Osteocyte (in vitro differentiated cells): Measurements from ENCODE around the gene C22orf23. TPM values are rescaled to one million over a fixed set of nuclear protein-coding genes. Genes with fewer than 3 reads are reported as not detected.
A peak's percentile ranks its signal among the peaks of the same experiment; 100 is the strongest.

Source experiments
- DNase-seq: peaks from one replicate; pipeline ENCODE4 v3.0.0; 2021; ENCODE audit warnings: mixed read lengths; ENCODE audit not compliant: unreplicated experiment; ENCODE audit errors: extremely low spot score
- H3K27ac Mint-ChIP-seq: one replicate; pipeline ENCODE4 v1.8.0; 2021; ENCODE audit warnings: mild to moderate bottlenecking, mixed read lengths; ENCODE audit not compliant: unreplicated experiment
- H3K27me3 Mint-ChIP-seq: one replicate; pipeline ENCODE4 v1.8.0; 2021; ENCODE audit warnings: mixed read lengths; ENCODE audit not compliant: unreplicated experiment
- H3K36me3 Mint-ChIP-seq: one replicate; pipeline ENCODE4 v1.8.0; 2021; ENCODE audit warnings: mixed read lengths; ENCODE audit not compliant: unreplicated experiment
- H3K4me1 Mint-ChIP-seq: one replicate; pipeline ENCODE4 v1.8.0; 2021; ENCODE audit warnings: mixed read lengths; ENCODE audit not compliant: unreplicated experiment
- H3K4me3 Mint-ChIP-seq: one replicate; pipeline ENCODE4 v1.8.0; 2021; ENCODE audit warnings: mild to moderate bottlenecking, moderate library complexity, mixed read lengths; ENCODE audit not compliant: unreplicated experiment
- H3K9me3 Mint-ChIP-seq: one replicate; pipeline ENCODE4 v1.8.0; 2021; ENCODE audit warnings: mixed read lengths; ENCODE audit not compliant: unreplicated experiment
- microRNA-seq: library from miRNA; unstranded; fragments of <30 nt; microRNA quantifications from one replicate; pipeline ENCODE4 v1.1.0, GENCODE V29; 2020; ENCODE audit not compliant: unreplicated experiment
- total RNA-seq: library from RNA; stranded (reverse); gene quantifications from 2 replicates; pipeline ENCODE4 v1.2.1, GENCODE V29; 2021
- TF ChIP-seq, protein P1 (sequence below): fragments of 200-600 bp; sonication (generic); IDR thresholded peaks from 2 replicates; pipeline ENCODE4 v1.5.0; 2021; ENCODE audit warnings: antibody characterized with exemption, mild to moderate bottlenecking, moderate library complexity

The C22orf23 gene
- total RNA-seq, 1 donor from 2014 or later = not detected

DNA sequence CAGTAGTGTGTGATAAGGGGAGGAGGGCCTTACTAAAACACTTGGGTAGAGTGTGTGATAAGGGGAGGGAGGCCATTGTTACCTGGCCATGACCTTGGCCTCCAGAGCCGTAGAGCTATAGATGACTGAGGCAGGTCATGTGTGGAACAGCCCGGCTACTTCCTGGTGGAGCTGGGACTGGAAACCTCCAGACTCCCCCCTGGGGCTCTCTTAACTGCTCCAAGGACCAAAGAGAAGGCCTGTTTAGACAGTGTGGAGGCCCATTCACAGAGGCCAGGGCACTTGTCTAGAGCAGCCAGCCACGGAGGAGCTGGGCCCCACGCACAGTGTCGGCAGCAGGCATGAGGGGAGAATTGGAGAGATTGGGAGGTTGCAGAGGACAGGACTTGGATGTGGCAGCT is 59.8 kb downstream of the C22orf23 start:
- Mint-ChIP-seq H3K9me3 (no peaks in the 10 kb centered on the region), H3K27ac (peak overlapping the region; percentile 27), H3K36me3 (peaks cover 14% of the 10 kb centered on the region), H3K27me3 (no peaks in the 10 kb centered on the region), H3K4me1 (peaks cover 34% of the 10 kb centered on the region), H3K4me3 (no peak overlapping the region)
- TF ChIP-seq, protein P1, sequence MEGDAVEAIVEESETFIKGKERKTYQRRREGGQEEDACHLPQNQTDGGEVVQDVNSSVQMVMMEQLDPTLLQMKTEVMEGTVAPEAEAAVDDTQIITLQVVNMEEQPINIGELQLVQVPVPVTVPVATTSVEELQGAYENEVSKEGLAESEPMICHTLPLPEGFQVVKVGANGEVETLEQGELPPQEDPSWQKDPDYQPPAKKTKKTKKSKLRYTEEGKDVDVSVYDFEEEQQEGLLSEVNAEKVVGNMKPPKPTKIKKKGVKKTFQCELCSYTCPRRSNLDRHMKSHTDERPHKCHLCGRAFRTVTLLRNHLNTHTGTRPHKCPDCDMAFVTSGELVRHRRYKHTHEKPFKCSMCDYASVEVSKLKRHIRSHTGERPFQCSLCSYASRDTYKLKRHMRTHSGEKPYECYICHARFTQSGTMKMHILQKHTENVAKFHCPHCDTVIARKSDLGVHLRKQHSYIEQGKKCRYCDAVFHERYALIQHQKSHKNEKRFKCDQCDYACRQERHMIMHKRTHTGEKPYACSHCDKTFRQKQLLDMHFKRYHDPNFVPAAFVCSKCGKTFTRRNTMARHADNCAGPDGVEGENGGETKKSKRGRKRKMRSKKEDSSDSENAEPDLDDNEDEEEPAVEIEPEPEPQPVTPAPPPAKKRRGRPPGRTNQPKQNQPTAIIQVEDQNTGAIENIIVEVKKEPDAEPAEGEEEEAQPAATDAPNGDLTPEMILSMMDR = no peak
- DNase-seq = no peak

Small RNAs within 50 kb of the gene (microRNA-seq; reads per million reads assigned to microRNA genes)
- not detected for gene MIR4534
- not detected for gene MIR6820

Other genes with a start within 250 kb of the C22orf23 start
- gene GCAT, start 145.7 kb downstream of the C22orf23 start, total RNA-seq = 33.4 and 38.0 TPM in 2 replicates
- gene GALR3, start 130.2 kb downstream of the C22orf23 start, total RNA-seq = 0.48 and 0.63 TPM in 2 replicates
- 18.1 and 20.4 TPM in 2 replicates for gene ANKRD54, start 109.3 kb downstream of the C22orf23 start, total RNA-seq
- 435 and 452 TPM in 2 replicates for gene EIF3L, start 104.2 kb downstream of the C22orf23 start, total RNA-seq
- gene MICALL1, start 47.3 kb downstream of the C22orf23 start, total RNA-seq = 51.2 and 56.6 TPM in 2 replicates
- 77.9 and 81.1 TPM in 2 replicates for gene POLR2F, start 98 bp upstream of the C22orf23 start, total RNA-seq
- not detected in 2 replicates for gene SOX10, start 31.0 kb upstream of the C22orf23 start, total RNA-seq
- gene PICK1, start 103.8 kb upstream of the C22orf23 start, total RNA-seq = 26.2 and 27.9 TPM in 2 replicates
- not detected in 2 replicates for gene SLC16A8, start 130.6 kb upstream of the C22orf23 start, total RNA-seq
- gene BAIAP2L2, start 157.1 kb upstream of the C22orf23 start, total RNA-seq = 0.39 and 0.48 TPM in 2 replicates
- gene PLA2G6, start 228.2 kb upstream of the C22orf23 start, total RNA-seq = 41.6 and 48.8 TPM in 2 replicates
- 9.9 and 17.0 TPM in 2 replicates for gene MAFF, start 248.4 kb upstream of the C22orf23 start, total RNA-seq